ENCODE measurements around the gene RAE1. TPM values are rescaled to one million over a fixed set of nuclear protein-coding genes. Genes with fewer than 3 reads are reported as not detected.

Gene RAE1
- total RNA-seq, 1 donor from 2014 or later, result 44.6 TPM

GRCh38 chr20:57326667-57327455, 24.2 kb upstream of the RAE1 start:
- H3K4me3 Mint-ChIP-seq (ENCODE audit: low read depth), result no peak overlapping the region
- H3K27ac Mint-ChIP-seq, result no peak overlapping the region
- DNase-seq (ENCODE audit: low spot score, unreplicated experiment), result no peak
- no peaks in the 10 kb centered on the region for H3K36me3 Mint-ChIP-seq (ENCODE audit: insufficient read depth)
- TF ChIP-seq CTCF (IDR thresholded peaks at IDR 0.05; ENCODE audit: unreplicated experiment), result no peak
- no peaks in the 10 kb centered on the region for H3K9me3 Mint-ChIP-seq (ENCODE audit: low read depth)
- H3K4me1 Mint-ChIP-seq (ENCODE audit: low read depth), result no peaks in the 10 kb centered on the region
- peaks cover 51% of the 10 kb centered on the region for H3K27me3 Mint-ChIP-seq

- peaks cover 44% of the 10 kb centered on the region for H3K27me3 Mint-ChIP-seq
- no peak for TF ChIP-seq CTCF (IDR thresholded peaks at IDR 0.05; ENCODE audit: unreplicated experiment)
- no peaks in the 10 kb centered on the region for H3K4me1 Mint-ChIP-seq (ENCODE audit: low read depth)
- no peaks in the 10 kb centered on the region for H3K9me3 Mint-ChIP-seq (ENCODE audit: low read depth)
- H3K27ac Mint-ChIP-seq, result no peak overlapping the region
- H3K36me3 Mint-ChIP-seq (ENCODE audit: insufficient read depth), result no peaks in the 10 kb centered on the region
- H3K4me3 Mint-ChIP-seq (ENCODE audit: low read depth), result no peak overlapping the region
- no peak for DNase-seq (ENCODE audit: low spot score, unreplicated experiment)
Measured at GRCh38 chr20:57327820-57328219, 23.2 kb upstream of the RAE1 start.

- TF ChIP-seq CTCF (IDR thresholded peaks at IDR 0.05; ENCODE audit: unreplicated experiment), result peak; percentile 52
- Mint-ChIP-seq H3K4me1 (ENCODE audit: low read depth) (no peaks in the 10 kb centered on the region), H3K9me3 (ENCODE audit: low read depth) (no peaks in the 10 kb centered on the region), H3K27me3 (peaks cover 37% of the 10 kb centered on the region), H3K4me3 (ENCODE audit: low read depth) (no peak within 1 kb of the TSS), H3K27ac (no peak within 1 kb of the TSS), H3K36me3 (ENCODE audit: insufficient read depth) (no peaks in the 10 kb centered on the region)
- DNase-seq (ENCODE audit: low spot score, unreplicated experiment), result no peak
Measured at GRCh38 chr20:57329608-57330221, 21.3 kb upstream of the RAE1 start, which contains the start of gene SPO11. Gene SPO11 (plus strand): TSS chr20:57329803. CDS start chr20:57329868, 65 bp downstream.

GRCh38 chr20:57330998-57331397, 20.1 kb upstream of the RAE1 start:
- Mint-ChIP-seq H3K27me3 (peaks cover 34% of the 10 kb centered on the region), H3K9me3 (ENCODE audit: low read depth) (no peaks in the 10 kb centered on the region)

More at GRCh38 chr20:57330998-57331397, 20.1 kb upstream of the RAE1 start:
- Mint-ChIP-seq H3K36me3 (ENCODE audit: insufficient read depth) (no peaks in the 10 kb centered on the region), H3K4me3 (ENCODE audit: low read depth) (no peak overlapping the region), H3K4me1 (ENCODE audit: low read depth) (no peaks in the 10 kb centered on the region), H3K27ac (no peak overlapping the region)
- no peak for TF ChIP-seq CTCF (IDR thresholded peaks at IDR 0.05; ENCODE audit: unreplicated experiment)
- DNase-seq (ENCODE audit: low spot score, unreplicated experiment), result no peak

All from progenitor cell of endocrine pancreas (in vitro differentiated cells).